IgD-negative memory B cell (primary cell): ENCODE data around the gene SH3RF1. TPM values are rescaled to one million over a fixed set of nuclear protein-coding genes. Genes with fewer than 3 reads are reported as not detected.

ENCODE experiments used
- H3K27ac Mint-ChIP-seq, 3 donors: one replicate each; pipeline ENCODE4 v1.8.0; 2020 to 2022; ENCODE audit warnings: mild to moderate bottlenecking in 3 of 3, mixed read lengths in 3 of 3, moderate library complexity in 1 of 3
- H3K27me3 Mint-ChIP-seq: one replicate; pipeline ENCODE4 v1.8.0; 2021; ENCODE audit warnings: mixed read lengths
- H3K36me3 Mint-ChIP-seq: one replicate; pipeline ENCODE4 v1.8.0; 2020; ENCODE audit warnings: mild to moderate bottlenecking, mixed read lengths
- H3K4me1 Mint-ChIP-seq, 3 donors: one replicate each; pipeline ENCODE4 v1.8.0; 2020 to 2022; ENCODE audit warnings: mixed read lengths in 3 of 3, mild to moderate bottlenecking in 1 of 3
- H3K4me3 Mint-ChIP-seq, 4 donors: one replicate each; pipeline ENCODE4 v1.8.0; 2020 to 2022; ENCODE audit warnings: mild to moderate bottlenecking in 4 of 4, mixed read lengths in 4 of 4, moderate library complexity in 3 of 4
- H3K9me3 Mint-ChIP-seq, 3 donors: one replicate each; pipeline ENCODE4 v1.8.0; 2020 to 2021; ENCODE audit warnings: mixed read lengths in 3 of 3, mild to moderate bottlenecking in 1 of 3
- polyA plus RNA-seq: library from polyadenylated mRNA; unstranded; fragments of 300-500 nt; fragmentation: Illumina TruSeq; gene quantifications from one replicate; pipeline ENCODE4 v1.2.3, GENCODE V29; 2021

Gene SH3RF1
- polyA plus RNA-seq, 1 donor from 2014 or later: 2.2 TPM

DNA sequence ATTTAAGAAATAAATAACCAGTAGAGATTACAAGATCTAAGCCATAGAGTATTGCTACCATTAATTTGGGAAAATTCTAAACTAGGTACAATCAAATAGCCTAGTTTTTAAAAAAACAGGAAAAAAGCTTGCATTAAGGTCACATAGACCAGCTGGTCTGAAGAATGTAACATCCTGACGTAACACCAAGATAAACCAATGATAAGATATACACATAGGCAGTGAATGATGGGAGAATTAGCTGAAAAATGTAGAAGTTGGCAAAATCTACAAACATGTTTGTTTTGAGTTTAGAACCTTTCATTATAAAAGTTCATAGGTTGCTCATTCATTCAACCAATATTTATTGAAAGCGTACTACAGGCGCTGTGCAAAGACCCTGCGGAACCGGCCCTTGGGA lies 120.0 kb downstream of the SH3RF1 start:
- H3K27me3 Mint-ChIP-seq: no peaks in the 10 kb centered on the region
- peaks cover 6 to 9% (median 8%) of the 10 kb centered on the region in 3 donors for H3K4me1 Mint-ChIP-seq
- H3K4me3 Mint-ChIP-seq: no peak overlapping the region
- H3K27ac Mint-ChIP-seq: no peak overlapping the region
- H3K36me3 Mint-ChIP-seq: peaks cover 11% of the 10 kb centered on the region
- H3K9me3 Mint-ChIP-seq: no peaks in the 10 kb centered on the region

DNA sequence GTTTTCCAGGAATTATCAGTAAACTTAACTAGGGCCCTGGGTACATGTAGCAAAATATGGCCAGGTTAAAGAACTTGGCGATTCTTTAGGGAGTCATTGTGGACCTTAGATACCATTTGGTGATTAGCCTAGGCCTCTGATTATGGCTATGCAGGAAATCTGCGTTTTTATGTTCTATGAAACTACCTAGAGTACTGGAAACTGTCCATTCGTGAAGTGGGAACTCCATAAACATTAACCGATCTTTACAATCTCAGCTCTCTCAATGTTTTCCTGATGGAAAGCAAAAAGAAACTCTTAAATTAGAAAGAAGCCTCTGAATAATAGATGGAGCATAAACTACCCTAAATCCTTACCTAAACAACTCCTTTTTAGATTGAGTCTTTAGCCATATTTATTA lies 121.9 kb downstream of the SH3RF1 start:
- peaks cover 7% of the 10 kb centered on the region for H3K36me3 Mint-ChIP-seq
- no peak overlapping the region for H3K4me3 Mint-ChIP-seq
- no peak overlapping the region for H3K27ac Mint-ChIP-seq
- H3K27me3 Mint-ChIP-seq: no peaks in the 10 kb centered on the region
- peaks cover 0 to 2% (median under 1%) of the 10 kb centered on the region in 3 donors for H3K4me1 Mint-ChIP-seq
- no peaks in the 10 kb centered on the region for H3K9me3 Mint-ChIP-seq

DNA sequence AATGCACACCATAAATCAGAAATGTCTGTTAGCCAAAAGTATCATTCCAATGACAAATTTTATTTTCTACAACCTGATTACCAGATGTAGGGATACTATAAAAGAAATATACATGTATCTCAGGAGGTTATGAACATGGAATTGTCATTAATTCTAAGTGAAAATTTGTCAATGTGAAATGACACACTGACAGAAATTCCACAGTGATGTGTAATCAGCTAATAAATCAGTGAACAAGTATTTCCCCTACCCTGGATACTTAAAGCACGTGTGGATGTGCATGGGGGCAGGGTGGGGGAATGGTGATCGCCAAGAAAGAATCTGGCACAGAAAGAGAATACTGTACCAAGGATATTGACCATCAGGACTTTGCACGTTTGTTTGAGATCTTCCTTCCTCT lies 123.6 kb downstream of the SH3RF1 start:
- Mint-ChIP-seq H3K9me3 (no peaks in the 10 kb centered on the region), H3K27ac (no peak overlapping the region), H3K4me1 (no peaks in the 10 kb centered on the region), H3K4me3 (no peak overlapping the region), H3K27me3 (no peaks in the 10 kb centered on the region), H3K36me3 (peaks cover 2% of the 10 kb centered on the region)

DNA sequence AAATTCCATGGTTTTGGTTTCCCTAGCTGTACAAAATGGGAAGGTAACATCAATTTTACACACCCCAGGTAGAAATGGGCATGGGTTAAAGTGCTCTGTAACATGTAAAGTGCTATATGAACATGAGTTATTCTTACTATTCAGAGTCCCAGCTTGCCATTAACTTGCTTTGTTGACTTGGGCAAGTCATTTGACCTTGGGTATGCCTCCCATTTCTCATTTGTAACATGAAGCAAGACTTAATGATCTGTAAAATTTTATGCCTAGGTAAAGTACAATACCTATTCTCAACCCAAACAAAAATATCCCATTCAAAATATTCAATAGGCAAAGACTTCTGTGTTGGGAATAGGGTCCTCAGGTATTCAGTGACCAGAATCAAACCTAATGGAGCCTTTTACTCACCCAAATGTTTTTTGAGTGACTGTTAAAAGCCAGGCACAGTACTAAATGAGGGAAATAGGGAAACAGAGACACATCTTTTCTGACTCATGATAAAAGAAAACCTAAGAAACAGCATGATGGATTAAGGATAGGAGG lies 126.6 kb downstream of the SH3RF1 start:
- Mint-ChIP-seq H3K9me3 (no peaks in the 10 kb centered on the region), H3K4me1 (no peaks in the 10 kb centered on the region), H3K36me3 (no peaks in the 10 kb centered on the region), H3K27ac (no peak overlapping the region), H3K4me3 (no peak overlapping the region), H3K27me3 (no peaks in the 10 kb centered on the region)

DNA sequence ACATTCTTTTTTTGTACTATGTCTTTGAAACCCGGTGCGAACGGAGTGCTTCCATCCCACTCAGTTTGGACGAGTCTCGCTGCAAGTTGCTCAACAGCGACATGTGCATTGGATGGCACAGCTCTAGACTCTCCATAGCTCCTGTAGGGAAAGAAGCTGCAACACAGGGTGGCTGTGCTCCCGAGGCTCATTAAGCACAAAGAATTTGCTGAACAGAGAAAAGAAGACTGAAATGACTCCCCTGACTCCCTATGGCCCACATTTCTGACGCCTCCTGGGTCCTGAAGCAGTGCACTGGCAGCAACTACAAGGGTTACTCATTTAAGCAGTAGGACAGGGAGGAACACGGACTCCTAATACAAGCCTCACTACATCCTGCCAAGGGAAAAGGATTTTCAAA lies 127.4 kb downstream of the SH3RF1 start:
- Mint-ChIP-seq H3K27ac (no peak overlapping the region), H3K4me1 (no peaks in the 10 kb centered on the region), H3K36me3 (no peaks in the 10 kb centered on the region), H3K9me3 (no peaks in the 10 kb centered on the region), H3K27me3 (no peaks in the 10 kb centered on the region), H3K4me3 (no peak overlapping the region)

DNA sequence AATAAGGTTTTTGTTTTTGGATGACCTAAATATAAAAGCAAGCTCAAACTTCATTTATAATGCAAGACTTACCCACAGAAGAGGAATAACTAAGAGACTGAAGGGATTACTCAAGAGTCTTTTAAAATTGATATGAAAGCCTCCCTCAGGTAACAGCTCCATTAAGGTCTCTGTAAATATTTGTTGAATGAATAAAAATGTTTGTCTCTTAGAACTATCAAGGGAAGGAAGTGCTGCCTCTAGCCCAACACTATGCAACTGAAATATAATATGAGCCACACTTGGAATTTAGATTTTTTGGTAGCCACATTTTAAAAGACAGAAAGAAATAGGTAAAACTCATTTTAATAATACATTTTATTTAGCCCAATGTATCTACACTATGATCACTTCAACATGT lies 127.8 kb downstream of the SH3RF1 start:
- no peaks in the 10 kb centered on the region for H3K27me3 Mint-ChIP-seq
- no peak overlapping the region for H3K27ac Mint-ChIP-seq
- H3K36me3 Mint-ChIP-seq: no peaks in the 10 kb centered on the region
- no peaks in the 10 kb centered on the region for H3K9me3 Mint-ChIP-seq
- no peak overlapping the region for H3K4me3 Mint-ChIP-seq
- H3K4me1 Mint-ChIP-seq: no peaks in the 10 kb centered on the region

DNA sequence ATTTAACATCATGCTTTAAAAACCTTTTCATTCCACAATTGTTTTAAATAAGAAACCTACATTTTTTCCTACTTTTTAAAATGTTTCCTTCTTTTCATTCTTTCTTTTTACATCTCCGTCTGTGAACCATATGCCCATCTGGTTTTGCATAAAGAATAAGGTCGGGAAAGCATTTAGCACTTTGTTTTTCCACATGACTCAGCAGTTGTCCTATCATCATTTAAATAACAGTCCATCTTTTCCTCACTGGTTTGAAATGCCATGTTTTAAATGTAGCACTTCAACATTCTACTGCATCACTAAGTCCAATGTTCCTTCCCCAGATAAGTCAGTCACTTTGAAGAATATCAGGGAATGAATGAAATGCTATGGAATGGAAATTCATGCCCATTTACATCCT lies 128.4 kb downstream of the SH3RF1 start:
- no peaks in the 10 kb centered on the region for H3K9me3 Mint-ChIP-seq
- no peaks in the 10 kb centered on the region for H3K36me3 Mint-ChIP-seq
- no peak overlapping the region for H3K4me3 Mint-ChIP-seq
- H3K27ac Mint-ChIP-seq: peak overlapping the region in 1 of 3 donors; percentile 52
- H3K4me1 Mint-ChIP-seq: no peaks in the 10 kb centered on the region
- no peaks in the 10 kb centered on the region for H3K27me3 Mint-ChIP-seq

DNA sequence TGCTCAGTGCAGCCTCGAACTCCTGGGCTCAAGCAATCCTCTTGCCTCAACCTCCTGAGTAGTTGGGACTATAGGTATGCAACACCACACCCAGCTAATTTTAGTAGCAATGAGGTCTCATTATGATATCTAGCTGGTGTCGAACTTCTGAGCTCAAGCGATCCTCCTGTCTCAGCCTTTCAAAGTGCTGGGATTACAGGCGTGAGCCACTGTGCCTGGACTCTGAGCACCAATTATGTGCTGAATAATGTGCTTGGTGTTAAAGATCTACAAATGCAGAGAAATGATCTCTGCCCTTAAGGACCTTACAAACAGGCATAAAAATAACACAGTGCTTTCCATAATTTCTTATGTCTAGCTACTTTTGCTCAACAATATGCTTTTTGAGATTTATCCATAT lies 131.7 kb downstream of the SH3RF1 start:
- Mint-ChIP-seq H3K4me3 (no peak overlapping the region), H3K36me3 (peaks cover 3% of the 10 kb centered on the region), H3K27me3 (no peaks in the 10 kb centered on the region), H3K27ac (no peak overlapping the region), H3K4me1 (no peaks in the 10 kb centered on the region), H3K9me3 (no peaks in the 10 kb centered on the region)

DNA sequence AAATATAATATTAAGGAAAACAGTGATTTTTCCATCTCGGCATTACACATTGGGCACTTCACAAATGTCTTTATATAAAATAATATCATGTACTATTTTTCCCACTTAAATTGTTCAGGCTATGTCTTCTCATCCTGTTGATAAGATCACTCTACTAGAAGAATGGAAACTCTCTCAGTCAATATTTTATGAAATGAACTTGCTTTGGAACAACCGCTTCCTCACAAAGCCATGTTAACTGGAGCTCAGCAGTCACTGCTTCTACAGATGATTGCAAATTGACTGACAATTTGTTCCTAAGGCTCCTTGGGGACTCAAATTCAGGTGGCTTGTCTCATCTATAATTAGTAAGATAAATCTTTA lies 133.2 kb downstream of the SH3RF1 start:
- Mint-ChIP-seq H3K4me1 (no peaks in the 10 kb centered on the region), H3K36me3 (peaks cover 7% of the 10 kb centered on the region), H3K9me3 (no peaks in the 10 kb centered on the region)

DNA sequence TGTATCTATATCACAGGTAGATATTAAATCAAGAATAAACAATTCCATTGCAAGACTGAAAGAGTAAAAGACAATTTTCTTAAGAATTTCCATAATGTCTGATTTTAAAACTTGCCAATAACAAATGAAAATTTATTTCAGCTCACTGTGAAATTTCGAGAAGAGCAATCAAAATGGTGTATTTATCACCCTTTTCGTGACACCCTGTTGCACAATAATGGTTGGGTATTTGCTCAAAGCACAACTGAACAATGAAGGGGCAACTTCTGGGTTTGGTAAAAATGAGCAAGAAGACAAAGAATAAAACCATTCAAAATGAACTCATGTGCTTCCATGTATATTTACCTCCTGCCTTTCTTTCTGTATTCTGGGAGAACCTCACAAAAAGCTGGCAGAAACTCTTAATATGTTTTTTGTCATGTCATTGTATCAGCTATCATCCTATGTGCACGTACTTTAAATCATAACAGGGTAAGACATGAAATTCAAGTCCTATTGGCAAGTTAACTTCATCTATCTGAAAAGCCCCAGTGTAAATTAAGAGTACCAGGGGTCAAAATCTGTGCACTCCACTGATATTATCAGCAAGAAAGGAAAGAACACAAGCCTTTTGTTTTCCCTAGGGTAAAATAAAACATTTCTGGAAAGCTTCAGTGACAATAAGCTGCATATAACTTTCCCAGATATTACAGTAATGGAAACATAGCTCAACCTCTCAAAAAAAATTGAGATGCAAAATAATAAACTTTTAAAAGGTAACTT lies 133.8 kb downstream of the SH3RF1 start:
- Mint-ChIP-seq H3K9me3 (peaks cover 0 to 1% (median 0%) of the 10 kb centered on the region in 3 donors), H3K4me3 (no peak overlapping the region), H3K36me3 (peaks cover 11% of the 10 kb centered on the region)

More for the DNA sequence above, 133.2 kb downstream of the SH3RF1 start:
- no peak overlapping the region for H3K4me3 Mint-ChIP-seq
- no peaks in the 10 kb centered on the region for H3K27me3 Mint-ChIP-seq
- H3K27ac Mint-ChIP-seq: no peak overlapping the region

DNA sequence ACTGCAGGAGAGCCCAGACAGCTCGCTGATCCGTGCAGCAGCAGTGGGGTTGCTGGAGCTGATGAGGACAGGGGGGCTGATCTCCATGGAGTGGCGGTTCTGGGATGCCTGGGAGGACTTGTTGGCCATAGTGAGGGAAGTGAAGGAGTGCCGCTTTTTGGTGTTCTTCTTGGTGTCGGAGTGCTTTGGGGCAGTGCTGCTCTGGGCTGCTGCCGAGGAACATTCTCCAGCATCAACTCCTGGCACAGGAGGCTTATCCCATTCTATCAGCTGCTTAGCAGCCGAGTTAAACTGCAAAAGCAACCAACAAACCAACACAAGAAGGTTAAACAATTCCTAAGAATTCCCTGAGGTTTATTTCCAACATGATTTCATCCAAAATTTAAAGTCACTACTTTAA lies 134.4 kb downstream of the SH3RF1 start:
- Mint-ChIP-seq H3K4me3 (no peak overlapping the region), H3K9me3 (peaks cover 0 to 1% (median 0%) of the 10 kb centered on the region in 3 donors)

More for the DNA sequence above, 133.8 kb downstream of the SH3RF1 start:
- no peaks in the 10 kb centered on the region for H3K4me1 Mint-ChIP-seq
- no peak overlapping the region for H3K27ac Mint-ChIP-seq
- H3K27me3 Mint-ChIP-seq: no peaks in the 10 kb centered on the region

DNA sequence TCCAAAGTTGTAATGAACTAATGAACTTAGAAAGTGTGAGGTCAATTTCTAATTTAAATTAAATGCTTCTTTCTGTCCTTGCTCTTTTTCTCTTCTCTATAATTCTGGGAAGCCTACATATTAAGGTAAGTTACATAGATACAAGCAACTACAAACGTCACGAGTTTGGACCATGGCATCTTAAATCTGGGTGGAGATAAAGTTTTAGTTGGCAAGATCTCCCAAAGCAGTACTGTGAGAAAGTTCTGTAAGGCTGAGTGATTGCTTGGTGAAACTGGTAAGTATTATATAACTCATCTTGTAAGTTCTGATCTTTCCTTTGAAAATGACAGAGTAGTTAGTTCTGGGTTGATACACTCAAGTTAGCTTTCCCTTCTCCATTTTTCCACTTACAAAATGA lies 135.0 kb downstream of the SH3RF1 start:
- H3K4me3 Mint-ChIP-seq: no peak overlapping the region
- no peaks in the 10 kb centered on the region for H3K27me3 Mint-ChIP-seq
- peaks cover 0 to 1% (median 0%) of the 10 kb centered on the region in 3 donors for H3K9me3 Mint-ChIP-seq
- H3K36me3 Mint-ChIP-seq: peaks cover 12% of the 10 kb centered on the region
- no peak overlapping the region for H3K27ac Mint-ChIP-seq
- H3K4me1 Mint-ChIP-seq: no peaks in the 10 kb centered on the region

More for the DNA sequence above, 134.4 kb downstream of the SH3RF1 start:
- Mint-ChIP-seq H3K27ac (no peak overlapping the region), H3K36me3 (peaks cover 12% of the 10 kb centered on the region), H3K4me1 (no peaks in the 10 kb centered on the region), H3K27me3 (no peaks in the 10 kb centered on the region)

DNA sequence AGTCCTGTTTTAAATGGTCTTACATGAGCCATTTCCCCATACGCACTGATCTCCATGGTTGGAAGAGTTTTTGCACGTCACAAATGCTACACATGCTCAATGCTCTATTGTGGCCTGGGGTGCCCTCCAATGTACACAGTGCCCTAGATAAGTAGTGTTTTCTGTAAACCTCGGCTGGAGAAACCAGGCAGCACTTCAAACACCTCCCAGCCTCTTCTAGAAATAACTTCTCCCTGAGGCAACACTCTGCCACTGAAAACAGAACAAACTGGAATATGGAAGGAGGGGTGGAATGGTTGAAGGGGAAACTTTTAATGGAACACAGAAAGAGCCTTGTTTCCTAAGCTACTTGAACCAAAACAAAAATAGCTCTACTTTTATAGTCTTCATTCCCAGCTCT lies 136.8 kb downstream of the SH3RF1 start:
- peaks cover 0 to 1% (median 0%) of the 10 kb centered on the region in 3 donors for H3K9me3 Mint-ChIP-seq
- peaks cover 18% of the 10 kb centered on the region for H3K36me3 Mint-ChIP-seq
- no peaks in the 10 kb centered on the region for H3K4me1 Mint-ChIP-seq
- H3K4me3 Mint-ChIP-seq: no peak overlapping the region
- H3K27me3 Mint-ChIP-seq: no peaks in the 10 kb centered on the region
- no peak overlapping the region for H3K27ac Mint-ChIP-seq

DNA sequence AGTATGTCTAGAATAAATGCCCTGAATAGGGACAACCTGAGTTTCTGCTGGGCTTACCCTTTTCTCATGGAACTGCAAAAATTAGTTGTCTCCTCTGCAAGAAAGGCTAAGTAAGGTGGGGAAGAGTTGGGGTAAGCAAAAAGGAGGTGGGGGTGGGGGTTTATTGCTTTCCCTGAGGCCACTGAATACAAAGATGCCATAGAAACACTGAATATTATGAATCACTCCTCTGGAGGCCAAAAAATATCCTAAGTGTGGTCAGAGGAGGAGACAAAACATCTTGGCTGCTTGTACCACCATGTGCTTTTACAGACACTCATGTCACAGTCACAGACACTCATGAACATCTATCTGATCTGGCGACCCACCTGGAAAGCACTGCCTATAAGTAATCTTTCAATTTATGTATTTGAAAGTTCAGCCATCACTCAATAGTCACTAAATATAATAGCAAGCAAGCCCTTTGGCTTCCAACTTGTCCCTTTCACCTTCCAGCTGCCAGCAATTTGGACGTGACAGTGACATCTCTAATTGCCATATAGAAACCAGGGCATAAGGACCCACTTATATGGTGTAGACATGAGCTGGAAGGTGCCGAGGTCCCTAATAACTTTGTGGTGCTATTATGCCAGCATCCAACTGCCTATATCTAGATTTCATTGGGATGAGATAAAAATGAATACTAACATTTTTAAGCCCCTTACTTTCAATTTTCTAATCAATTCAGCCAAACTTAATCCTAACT lies 138.0 kb downstream of the SH3RF1 start:
- no peaks in the 10 kb centered on the region for H3K4me1 Mint-ChIP-seq
- H3K4me3 Mint-ChIP-seq: no peak overlapping the region
- peaks cover 0 to 1% (median 0%) of the 10 kb centered on the region in 3 donors for H3K9me3 Mint-ChIP-seq
- peaks cover 18% of the 10 kb centered on the region for H3K36me3 Mint-ChIP-seq
- H3K27ac Mint-ChIP-seq: no peak overlapping the region
- no peaks in the 10 kb centered on the region for H3K27me3 Mint-ChIP-seq

DNA sequence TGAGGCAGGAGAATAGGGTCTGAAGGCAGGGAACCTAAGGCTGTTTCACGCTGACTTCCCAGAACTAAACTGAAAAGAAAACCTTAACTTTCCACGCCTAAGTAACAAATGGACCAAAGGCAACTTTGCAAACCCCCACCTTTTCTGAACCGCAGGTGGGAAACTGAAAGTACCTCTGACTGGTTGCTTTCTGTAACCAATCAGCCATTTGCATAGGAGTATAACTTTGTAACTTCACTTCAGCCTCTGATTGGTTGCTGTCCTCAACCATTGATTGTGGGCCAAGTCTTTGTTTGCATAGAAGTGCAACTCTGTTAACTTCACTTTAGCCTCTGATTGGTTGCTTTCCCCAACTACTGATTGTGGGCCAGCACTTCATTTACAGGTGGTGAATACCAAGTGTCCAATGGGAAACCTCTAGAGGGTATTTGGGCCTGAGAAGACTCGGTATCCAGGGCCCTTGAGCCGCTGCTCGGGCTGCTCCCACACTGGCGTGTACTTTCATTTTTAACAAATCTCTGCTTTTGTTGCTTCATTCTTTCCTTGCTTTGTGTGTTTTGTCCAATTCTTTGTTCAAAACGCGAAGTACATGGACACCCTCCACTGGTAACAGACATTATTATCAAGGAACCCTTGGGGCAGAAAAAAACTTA lies 139.1 kb downstream of the SH3RF1 start:
- Mint-ChIP-seq H3K36me3 (peaks cover 22% of the 10 kb centered on the region), H3K27ac (no peak overlapping the region), H3K4me3 (no peak overlapping the region), H3K27me3 (no peaks in the 10 kb centered on the region), H3K4me1 (no peaks in the 10 kb centered on the region), H3K9me3 (peaks cover 0 to 1% (median 0%) of the 10 kb centered on the region in 3 donors)
